SK-N-MC (cell line): ENCODE data around the gene PTPN22.
A peak's percentile ranks its signal among the peaks of the same experiment; 100 is the strongest.

ENCODE experiments used
- DNase-seq: peaks from one replicate; pipeline ENCODE4 v3.0.0-alpha.2; 2011; ENCODE audit warnings: low read depth, low spot score
- H3K27ac ChIP-seq: fragments of 200-600 bp; sonication (generic); 2 replicates; pipeline ENCODE4 v1.5.1; 2016; ENCODE audit warnings: mixed run types
- H3K36me3 ChIP-seq: fragments of 200-600 bp; sonication (generic); 2 replicates; pipeline ENCODE4 v1.6.1; 2017; ENCODE audit warnings: antibody characterized with exemption, low read length, mixed read lengths; ENCODE audit not compliant: insufficient read depth
- H3K4me3 ChIP-seq: fragments of 200-600 bp; sonication (generic); 2 replicates; pipeline ENCODE4 v1.5.1; 2016
- H3K9ac ChIP-seq: fragments of 200-600 bp; sonication (generic); 2 replicates; pipeline ENCODE4 v1.8.0; 2017; ENCODE audit warnings: mixed run types, mixed read lengths; ENCODE audit not compliant: insufficient read length
- H3K9me3 ChIP-seq: fragments of 200-600 bp; sonication (generic); 2 replicates; pipeline ENCODE4 v1.6.1; 2017; ENCODE audit warnings: low read depth, mild to moderate bottlenecking, antibody characterized with exemption, low read length, moderate library complexity, mixed read lengths
- EZH2 ChIP-seq: fragments of 200-600 bp; sonication (generic); IDR thresholded peaks from one replicate; pipeline ENCODE4 v1.6.1; 2017; ENCODE audit warnings: antibody characterized with exemption
- FOXP2 ChIP-seq: optimal IDR thresholded peaks from 2 replicates; pipeline ENCODE3; 2011; ENCODE audit warnings: mild to moderate bottlenecking, moderate library complexity; ENCODE audit not compliant: insufficient read depth; ENCODE audit errors: extremely low read length, control extremely low read depth
- POLR2AphosphoS5 ChIP-seq: IDR thresholded peaks from 2 replicates; pipeline ENCODE4 v1.6.1; 2012; ENCODE audit warnings: mild to moderate bottlenecking, low read depth, low read length, borderline replicate concordance

PTPN22 gene

DNA sequence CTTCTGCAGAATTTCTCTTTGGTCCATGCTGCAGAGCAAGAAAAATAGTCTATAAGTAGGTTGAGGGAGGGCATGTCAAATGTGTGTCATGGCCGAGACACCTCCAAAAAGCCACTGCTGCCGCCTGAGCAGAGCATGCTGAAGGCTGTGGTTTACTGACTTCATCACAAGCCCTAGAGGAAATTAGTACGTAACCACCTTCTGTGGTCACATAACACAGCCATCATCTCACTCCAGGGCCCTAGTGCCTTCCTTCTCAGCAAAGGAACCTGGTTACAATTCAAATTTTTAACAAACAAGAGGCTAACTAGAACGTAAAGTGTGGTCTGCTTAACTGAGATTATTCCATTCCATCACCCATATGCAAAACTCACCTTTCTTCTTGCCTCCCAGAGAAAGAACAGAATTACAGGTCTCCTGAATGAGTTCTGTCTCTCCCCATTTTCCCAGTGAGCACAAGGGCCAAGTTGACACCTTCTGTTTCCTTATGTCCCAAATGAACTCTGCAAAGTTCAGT, at the start of gene PTPN22:
TSS of gene PTPN22 (minus strand) at position 116 of the 517 bp plus-strand sequence.
- TF ChIP-seq POLR2AphosphoS5 (no peak), FOXP2 (no peak), EZH2 (no peak)
- no peaks in the 10 kb centered on the region for H3K36me3 ChIP-seq
- peak within 1 kb of the TSS; percentile 82 for H3K27ac ChIP-seq
- no peaks in the 10 kb centered on the region for H3K9me3 ChIP-seq
- H3K4me3 ChIP-seq: peak within 1 kb of the TSS; percentile 68
- no peak for DNase-seq
- H3K9ac ChIP-seq: peak within 1 kb of the TSS; percentile 40

DNA sequence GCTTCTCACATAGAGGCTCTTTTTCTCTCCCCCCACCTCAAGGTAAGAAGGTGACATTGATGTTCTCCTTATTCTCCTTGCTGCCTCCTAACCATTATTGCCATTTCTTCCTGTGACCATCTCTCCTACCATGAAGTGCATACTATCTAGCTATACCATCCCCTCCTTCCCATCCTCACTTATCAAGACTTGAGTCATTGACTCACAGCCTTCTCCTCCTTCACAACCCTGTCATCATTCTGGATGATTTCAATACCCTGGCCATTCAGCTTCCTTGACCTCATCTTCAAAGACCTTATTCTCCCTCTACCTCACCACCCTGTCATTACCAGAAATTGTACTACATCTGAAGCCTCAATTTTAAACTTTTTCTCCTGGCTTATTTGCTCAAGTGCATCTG, 46.7 kb upstream of the PTPN22 start:
- Histone ChIP-seq H3K4me3 (no peak overlapping the region), H3K9ac (no peak overlapping the region), H3K36me3 (peaks cover 6% of the 10 kb centered on the region; the same call in 1 of the 2 replicates), H3K9me3 (no peaks in the 10 kb centered on the region), H3K27ac (no peak overlapping the region)
- DNase-seq: no peak
- TF ChIP-seq FOXP2 (no peak), POLR2AphosphoS5 (no peak), EZH2 (no peak)

DNA sequence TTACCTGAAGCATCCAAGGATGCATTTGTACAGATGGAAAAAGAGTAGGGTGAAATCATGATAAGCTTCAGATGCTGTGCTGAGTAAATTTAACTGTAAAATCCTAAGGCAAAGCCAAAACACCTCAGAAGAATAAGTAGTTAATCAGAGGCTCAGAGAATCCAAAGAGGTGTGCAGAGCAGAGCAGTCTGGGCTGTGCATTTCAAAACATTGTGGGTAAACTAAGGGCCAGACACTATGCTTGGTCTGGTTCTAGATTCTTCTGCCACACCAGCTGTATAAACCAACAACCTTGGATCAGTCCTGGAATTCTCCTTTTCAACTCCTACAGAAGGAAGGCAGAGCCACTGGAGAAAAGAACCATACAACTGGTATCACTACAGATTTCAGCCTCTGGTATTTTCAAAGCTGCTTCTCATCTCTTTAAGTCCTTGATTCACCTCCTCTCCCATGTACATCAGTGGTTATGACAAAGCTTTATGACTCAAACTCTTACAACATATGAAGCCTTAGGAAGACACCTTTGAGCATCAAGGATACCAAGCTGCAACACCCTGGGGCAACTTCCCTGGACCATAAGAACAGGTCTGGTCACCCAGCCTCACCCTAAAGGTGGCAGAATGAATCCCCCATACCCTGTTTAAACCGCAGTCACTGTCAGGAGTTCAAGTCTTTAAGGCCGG, 46.0 kb upstream of the PTPN22 start:
- TF ChIP-seq POLR2AphosphoS5: no peak
- TF ChIP-seq FOXP2: no peak
- TF ChIP-seq EZH2: no peak
- Histone ChIP-seq H3K27ac (no peak overlapping the region), H3K9me3 (no peaks in the 10 kb centered on the region), H3K9ac (no peak overlapping the region), H3K4me3 (no peak overlapping the region), H3K36me3 (peaks cover 11% of the 10 kb centered on the region)
- DNase-seq: no peak

DNA sequence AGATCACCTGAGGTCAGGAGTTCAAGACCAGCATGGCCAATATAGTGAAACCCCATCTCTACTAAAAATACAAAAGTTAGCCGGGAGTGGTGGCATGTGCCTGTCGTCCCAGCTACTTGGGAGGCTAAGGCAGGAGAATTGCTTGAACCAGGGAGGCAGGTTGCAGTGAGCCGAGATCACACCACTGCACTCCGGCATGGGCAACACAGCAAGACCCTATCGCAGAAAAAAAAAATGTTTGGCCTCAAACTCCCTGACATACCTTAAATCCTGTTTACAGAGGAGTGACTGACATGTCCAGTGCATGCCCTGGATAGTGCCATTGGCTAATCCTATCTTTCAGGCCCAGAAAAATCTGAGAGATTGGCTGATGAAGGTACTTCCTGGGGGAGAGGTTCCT, 45.5 kb upstream of the PTPN22 start:
- H3K9ac ChIP-seq: no peak overlapping the region
- no peaks in the 10 kb centered on the region for H3K9me3 ChIP-seq
- H3K27ac ChIP-seq: no peak overlapping the region
- H3K36me3 ChIP-seq: peaks cover 16% of the 10 kb centered on the region
- no peak for TF ChIP-seq EZH2
- TF ChIP-seq POLR2AphosphoS5: no peak
- H3K4me3 ChIP-seq: no peak overlapping the region
- DNase-seq: no peak

DNA sequence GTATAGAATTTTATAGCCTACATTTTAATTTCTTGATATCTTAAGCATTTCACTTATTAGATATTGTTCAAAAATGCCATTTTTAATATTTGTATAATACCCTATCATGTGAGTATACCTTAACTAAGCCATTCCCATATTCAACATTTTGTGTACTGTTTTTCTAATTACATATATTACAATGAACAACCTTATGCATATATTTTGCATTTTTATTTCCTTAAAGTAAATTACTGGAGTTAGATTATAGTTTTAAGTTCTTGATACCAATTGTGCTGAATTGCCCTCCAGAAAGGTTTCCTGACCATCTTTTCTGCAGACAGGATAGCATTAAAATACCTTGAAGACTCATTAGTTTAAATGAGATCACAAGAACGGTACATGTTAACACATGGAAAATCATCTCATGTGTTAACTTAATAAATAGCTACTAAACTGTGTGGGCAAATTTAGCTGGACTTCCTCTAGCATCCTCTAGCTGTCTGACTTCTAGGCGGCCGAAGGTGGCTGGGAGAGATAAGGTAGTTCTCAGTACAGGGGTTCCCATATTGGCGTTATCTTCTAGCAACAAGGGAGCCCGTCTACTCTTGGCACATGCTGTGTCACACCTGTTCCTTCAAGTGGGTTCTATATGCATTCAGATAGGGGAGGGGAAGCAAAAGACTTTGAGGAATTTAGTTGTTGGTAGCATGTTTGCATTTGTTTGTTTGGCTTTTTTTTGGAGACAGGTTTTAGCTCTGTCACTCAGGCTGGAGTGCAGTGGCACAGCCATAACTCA, 42.6 kb upstream of the PTPN22 start:
- Histone ChIP-seq H3K9ac (no peak overlapping the region), H3K36me3 (peaks cover 44% of the 10 kb centered on the region), H3K4me3 (no peak overlapping the region), H3K27ac (no peak overlapping the region), H3K9me3 (no peaks in the 10 kb centered on the region)
- no peak for DNase-seq
- TF ChIP-seq EZH2 (no peak), POLR2AphosphoS5 (no peak), FOXP2 (no peak)

DNA sequence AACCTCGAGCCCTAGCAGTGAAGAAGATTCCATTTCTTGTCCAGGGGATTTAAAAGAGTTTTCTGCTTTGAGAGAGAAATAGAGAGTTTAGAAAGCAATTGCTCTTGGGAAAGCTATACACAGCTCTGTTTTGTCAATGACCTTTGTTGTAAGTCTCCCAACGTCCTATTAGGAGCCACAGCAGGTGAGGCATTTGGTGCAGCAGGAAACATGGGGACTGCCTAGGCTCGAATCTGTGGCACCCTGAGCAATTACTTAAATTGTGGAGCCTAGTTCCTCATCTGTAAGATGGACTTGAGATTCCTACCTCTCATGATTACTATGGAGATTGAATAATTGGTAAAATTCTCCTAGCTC, 41.8 kb upstream of the PTPN22 start:
- Histone ChIP-seq H3K4me3 (no peak overlapping the region), H3K9me3 (no peaks in the 10 kb centered on the region), H3K27ac (0 out of 2 replicates have a peak overlapping the region, but pooled peaks have one; percentile 23), H3K36me3 (peaks cover 52% of the 10 kb centered on the region), H3K9ac (no peak overlapping the region)
- no peak for DNase-seq
- no peak for TF ChIP-seq EZH2
- TF ChIP-seq POLR2AphosphoS5: no peak
- TF ChIP-seq FOXP2: no peak

DNA sequence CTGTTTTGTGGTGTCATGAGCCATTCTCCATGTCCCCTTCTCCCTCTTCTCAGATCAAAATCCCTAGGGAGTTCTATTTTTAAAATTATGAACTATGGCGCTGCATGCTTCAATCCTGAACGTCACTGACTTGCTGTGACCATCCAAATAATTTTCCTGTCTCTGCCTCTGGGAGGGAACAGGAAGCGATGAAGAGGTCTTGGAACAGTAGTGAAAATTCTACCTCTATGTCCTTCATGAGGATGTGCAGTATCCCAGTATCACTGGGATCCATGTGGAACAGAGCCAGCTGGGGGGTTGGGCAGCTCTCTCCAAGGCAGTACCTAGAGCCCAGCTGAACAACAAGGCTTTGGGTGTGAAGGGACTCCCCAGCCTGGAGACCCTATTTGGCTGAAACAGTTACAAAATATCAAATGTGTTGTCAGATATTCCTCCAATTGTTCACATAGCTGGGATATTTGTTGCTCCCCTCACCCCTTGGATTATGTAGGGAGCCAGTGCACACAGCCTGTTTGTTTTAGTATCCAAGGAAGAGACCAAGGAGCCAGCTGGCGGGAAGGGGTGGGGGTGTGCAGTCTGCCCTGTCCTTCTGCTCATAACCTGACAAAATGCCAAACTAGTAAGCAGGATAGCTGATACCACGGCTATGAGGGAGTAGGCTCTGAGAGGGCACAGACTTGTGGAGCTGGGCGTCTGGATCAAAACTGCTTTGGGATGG, 41.2 kb upstream of the PTPN22 start:
- no peak overlapping the region for H3K9ac ChIP-seq
- TF ChIP-seq EZH2: no peak
- TF ChIP-seq POLR2AphosphoS5: no peak
- no peak for TF ChIP-seq FOXP2
- peak overlapping the region; percentile 26; the same call in 1 of the 2 replicates for H3K27ac ChIP-seq
- H3K4me3 ChIP-seq: no peak overlapping the region
- no peak for DNase-seq
- no peaks in the 10 kb centered on the region for H3K9me3 ChIP-seq
- H3K36me3 ChIP-seq: peaks cover 57% of the 10 kb centered on the region

DNA sequence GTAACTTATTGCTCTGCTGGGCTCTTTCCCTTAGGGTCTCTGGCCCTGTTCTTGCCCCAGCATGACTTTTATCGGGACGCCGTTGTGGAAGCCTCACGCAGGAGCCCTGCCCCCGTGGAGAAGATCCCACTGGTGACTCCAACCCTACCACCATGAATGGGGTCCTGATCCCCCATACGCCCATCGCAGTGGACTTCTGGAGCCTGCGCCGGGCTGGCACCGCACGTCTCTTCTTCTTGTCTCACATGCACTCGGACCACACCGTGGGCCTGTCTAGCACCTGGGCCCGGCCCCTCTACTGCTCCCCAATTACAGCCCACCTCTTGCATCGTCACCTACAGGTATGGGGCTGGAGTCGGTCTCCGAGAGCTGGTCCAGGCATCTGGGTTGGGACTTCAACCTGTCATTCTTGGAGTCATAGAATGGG, 33.9 kb upstream of the PTPN22 start:
- H3K27ac ChIP-seq: peak overlapping the region; percentile 86
- H3K9ac ChIP-seq: peak overlapping the region; percentile 92
- peak overlapping the region; percentile 82 for H3K4me3 ChIP-seq
- H3K9me3 ChIP-seq: no peaks in the 10 kb centered on the region
- peaks cover 66% of the 10 kb centered on the region for H3K36me3 ChIP-seq
- DNase-seq: no peak
- TF ChIP-seq EZH2 (no peak), FOXP2 (no peak), POLR2AphosphoS5 (no peak)
